AG08395 (cell line): Measurements from ENCODE around the gene KRI1.
"Not testable (repeated sequence)": the region's sequence is repeated elsewhere in the genome, so short reads cannot be mapped to it uniquely, and the experiment has no call there.

Source experiments
- DNase-seq: peaks from one replicate; pipeline ENCODE4 v3.0.0; 2012; ENCODE audit warnings: mixed read lengths, low spot score

Gene KRI1

DNA sequence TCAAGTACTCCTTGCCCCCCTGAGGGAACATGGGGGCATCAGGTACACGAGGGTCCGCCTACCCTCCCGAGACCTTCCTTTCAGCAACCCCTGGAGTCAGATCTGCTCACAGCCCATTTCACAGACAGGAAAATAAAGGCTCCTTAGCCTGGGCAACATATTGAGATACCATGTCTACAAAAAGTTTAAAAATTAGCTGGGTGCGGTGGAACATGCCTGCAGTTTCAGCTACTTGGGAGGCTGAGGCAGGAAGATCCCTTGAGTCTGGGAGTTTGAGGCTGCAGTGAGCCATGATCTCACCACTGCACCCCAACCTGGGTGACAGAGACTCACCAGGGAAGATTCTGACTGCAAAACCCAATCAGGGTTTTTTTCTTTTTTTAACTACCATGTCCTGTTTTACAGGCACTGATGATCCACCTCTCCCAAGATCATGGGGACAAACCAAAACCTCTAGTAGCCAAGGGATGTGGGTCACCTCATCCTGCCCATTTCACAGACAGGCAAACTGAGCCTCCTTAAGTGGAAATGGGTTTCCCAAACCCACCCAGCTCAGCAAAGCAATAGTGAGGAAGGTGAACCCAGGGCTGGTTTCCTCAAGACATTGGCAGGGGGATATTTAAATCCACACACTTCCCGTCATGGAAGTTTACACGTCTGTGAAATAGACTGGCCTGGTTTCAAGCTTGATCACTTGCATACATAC, 9.4 kb upstream of the KRI1 start:
- no peak for DNase-seq

DNA sequence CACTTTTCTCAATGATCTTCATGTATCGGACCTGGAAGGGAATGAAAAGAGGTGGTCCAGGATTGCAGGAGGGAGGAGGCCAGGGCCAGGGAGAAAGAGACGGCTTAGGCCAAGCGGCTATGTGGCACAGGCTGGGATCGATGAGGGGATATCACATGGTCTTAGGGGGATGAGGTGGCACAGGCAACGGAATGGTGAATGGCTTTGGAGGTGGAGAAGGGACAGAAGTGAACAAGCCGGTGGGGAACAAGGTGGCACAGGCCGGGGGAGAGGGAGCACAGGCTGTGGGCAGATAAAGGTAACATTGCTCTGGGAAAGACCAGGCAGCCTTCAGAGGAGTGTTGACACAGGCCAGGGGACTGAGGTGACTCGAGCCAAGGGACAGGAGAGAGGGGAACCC, 8.7 kb upstream of the KRI1 start:
- DNase-seq, result no peak

DNA sequence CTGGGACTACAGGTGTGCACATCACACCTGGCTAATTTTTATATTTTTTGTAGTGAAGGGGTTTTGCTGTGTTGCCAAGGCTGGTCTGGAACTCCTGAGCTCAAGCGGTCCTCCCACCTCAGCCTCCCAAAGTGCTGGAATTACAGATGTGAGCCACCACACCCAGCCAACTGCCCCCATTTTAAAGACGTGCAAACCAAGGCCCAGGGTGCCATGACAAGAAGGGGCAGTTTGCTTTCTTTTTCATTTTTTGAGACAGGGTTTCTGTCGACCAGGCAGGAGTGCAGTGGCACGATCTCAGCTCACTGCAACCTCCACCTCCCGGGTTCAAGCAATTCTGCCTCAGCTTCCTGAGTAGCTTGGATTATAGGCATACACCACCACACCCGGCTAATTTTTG, 8.0 kb upstream of the KRI1 start:
- not testable (repeated sequence) for DNase-seq

DNA sequence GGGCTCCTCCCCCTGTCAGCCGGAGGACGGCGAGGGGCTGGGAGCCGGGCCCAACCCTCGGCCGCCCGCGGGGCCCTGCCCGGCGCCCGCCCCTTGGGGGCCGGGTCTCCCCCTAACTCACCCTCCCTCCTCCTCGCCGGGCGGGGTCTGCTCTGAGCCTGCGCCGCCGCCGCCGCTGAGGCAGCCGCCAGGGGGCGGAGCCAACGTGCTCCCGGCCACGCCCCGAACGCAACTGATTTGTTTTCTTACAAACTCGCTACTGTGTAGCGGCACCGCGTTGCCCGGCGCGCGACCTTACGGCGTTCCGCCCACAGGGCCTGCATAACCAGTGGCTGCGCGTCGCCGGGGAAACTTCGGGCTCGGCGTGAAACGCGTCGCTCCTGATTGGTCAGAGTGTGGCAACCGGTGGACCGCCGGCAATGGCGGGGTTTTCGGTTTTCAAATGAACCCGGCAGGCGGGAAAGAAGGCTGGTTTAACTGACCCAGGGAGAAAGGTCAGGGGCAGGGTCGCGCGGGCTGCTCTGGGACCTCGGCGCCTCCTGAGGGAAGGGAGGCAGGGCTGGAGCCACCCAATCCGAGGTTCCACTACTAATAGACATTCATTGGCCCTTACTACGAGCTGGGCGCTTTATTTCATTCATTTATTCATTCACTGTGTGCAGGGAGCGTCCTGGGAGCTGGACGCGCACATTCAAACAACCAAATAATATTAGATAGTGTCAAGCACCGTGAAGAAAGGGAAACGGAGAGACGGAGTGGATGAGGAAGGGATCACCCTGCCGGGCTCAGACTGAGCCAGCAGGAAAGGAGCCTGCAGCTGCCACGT, 3.2 kb upstream of the KRI1 start, which contains the start of gene CDKN2D:
Gene CDKN2D, minus strand, starts transcription at position 154 of the 826 bp plus-strand sequence. CDS start 326 bp downstream, outside the sequence.
- DNase-seq, result peak; percentile 96

DNA sequence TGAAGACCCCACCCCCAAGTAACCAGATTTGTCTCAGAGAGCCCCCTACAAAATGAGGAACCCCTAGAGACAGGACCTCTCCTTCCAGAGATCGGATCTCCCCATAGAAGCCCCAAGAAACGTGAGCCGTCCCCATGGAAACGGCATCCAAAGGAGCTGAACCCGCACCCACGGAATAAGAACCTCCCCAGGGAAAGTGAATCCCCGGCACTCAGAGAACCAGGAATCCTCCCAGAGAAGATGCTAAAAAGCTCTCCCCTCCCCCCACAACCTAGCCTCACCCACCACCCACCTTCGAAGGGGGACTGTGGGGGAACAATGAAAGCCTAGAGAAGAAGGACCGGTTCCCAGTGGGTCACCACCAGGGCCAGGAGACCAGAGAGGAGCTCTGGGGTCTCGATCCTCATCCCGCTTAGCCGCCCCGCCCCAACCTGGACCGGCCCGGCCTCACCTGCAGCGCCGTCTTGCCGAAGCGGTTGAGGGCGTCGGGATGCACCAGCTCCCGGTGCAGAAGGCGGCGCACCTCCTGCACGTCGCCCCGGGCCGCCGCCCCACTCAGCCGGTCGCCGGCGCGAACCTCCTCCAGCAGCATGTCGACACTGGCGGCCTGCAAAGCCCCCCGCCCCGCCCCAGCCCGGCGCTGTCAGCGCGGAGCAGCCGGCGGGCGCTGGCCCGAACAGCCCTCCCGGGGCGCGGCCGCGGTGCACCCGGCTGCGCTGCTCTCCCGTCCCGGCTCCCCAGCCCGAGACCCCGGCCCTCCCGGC, 2.4 kb upstream of the KRI1 start:
- no peak for DNase-seq

DNA sequence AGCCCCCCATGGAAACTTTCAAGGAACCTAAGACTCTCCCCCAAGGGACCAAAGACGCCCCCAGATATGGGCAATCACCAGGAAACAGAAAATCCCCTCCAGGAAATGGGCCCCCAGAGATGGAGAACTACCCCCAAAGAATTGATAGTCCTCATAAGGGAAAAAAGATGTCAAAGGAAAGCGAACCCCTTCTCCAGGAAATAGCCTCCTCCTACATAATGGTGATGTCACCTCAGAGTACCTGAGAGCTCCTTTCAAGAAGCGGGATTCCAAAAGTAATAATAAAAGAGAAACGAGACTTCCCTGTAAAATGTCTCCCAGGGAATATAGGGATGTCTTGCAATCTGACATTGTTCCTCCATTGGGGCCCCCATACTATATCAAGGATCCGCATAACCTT, 1.8 kb upstream of the KRI1 start:
- DNase-seq, result no peak

DNA sequence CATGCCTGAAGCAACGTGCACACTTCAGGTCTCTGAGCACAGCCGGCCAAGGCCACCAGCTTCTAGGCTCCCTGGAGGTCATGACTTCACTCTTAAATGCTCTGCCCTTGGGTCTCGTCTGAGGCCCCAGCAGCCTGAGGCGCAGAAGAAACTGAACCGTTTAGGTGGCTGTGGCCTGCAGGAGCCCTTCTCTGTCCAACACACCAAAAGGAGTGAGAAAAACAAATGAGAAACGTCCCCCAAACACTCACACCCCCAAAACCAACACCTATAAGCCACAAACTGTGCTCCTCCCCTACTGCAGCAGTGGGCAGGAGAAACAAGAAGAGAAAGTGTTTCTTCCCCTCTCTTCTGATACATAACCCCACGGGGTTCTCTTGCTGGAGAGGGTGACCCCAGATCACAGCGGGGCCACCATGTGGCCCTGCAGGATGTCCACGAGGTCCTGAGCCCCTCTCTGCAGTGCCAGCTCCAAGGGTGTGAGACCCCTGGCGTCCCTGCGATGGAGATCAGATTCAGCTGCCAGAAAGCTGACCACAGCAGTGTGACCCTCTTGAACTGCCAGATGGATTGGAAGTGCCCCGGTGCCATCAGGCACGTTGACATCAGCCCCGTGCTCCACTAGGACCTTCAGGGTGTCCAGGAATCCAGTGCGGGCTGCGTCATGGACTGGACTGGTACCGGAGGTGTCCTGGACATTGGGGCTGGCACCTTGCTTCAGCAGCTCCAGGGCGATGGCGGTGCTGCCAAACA, 1.0 kb upstream of the KRI1 start:
- no peak for DNase-seq

DNA sequence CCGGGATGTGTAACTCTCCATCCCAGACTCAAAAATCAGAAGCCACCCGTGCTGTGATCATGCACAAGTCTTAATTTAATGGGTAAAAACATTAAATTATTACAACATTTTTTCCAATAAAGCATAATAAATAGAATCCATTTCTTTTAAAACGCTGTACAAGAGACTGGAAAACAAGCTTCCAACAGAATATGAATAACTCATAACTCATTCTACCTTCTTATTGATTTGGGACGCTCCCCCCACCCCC, 523 bp upstream of the KRI1 start:
- DNase-seq, result no peak

DNA sequence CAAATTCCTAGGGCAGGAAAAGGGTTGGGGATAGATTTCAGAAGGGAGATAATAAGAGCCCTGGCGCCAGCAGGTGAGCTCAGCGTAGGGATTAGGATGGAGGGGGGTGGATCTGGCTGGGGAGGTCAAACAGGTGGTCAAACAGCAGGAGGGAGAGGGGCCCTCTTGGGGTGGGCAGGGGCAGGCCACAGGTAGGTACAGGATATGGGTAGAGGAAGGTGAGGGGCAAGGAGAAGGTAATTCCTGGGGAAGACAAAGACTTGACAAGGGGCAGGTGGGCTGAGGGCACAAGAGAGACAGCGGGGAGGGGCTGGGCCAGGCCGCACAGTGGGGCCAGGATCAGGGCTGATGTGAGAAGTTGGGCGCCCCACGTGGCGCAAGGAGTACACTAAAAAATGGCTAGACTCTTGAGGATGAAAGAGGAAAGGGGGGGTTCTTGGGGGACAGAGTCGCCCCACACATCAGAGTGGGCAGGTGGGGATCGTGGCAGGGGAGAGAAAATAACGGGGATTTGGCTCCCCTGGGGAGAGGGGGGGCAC, 713 bp downstream of the KRI1 start:
- peak; percentile 68 for DNase-seq

DNA sequence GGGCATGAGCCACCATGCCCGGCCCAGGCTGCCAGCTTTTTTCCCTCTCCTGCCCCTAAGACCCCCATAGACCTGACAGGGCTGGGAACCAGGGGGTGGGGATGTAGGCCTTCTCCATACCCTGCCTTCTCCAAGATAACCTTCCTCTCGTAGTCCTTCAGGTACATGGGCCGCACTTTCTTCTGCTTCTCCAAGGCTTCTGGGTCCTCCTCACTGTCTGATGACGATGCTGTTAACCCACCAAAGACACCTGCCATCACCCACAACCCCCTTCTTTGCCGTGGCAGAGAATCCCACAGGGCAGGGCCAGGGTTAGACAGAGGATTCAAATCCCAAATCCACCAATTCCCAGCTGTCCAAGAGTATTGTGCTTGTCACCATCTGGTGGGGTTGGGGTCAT, 3.2 kb downstream of the KRI1 start:
- no peak for DNase-seq

DNA sequence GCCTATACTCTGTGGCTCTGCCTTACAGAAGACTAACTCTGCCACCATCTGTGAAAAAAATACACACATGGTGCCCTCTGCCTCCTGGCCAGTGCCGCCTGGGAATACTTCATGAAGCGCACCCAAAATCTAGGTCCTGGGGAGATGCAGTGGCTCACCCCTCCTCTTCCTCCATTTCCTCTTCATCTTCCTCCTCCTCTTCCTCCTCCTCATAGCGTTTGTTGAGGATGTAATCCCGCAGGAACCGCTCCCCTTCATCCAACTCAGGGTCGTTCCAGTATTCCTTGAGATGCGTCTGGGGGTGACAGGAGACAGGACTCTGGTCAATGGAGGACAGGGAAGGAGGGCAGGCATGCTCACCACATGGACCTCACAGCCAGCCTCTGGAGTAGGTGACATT, 5.7 kb downstream of the KRI1 start:
- DNase-seq, result no peak

DNA sequence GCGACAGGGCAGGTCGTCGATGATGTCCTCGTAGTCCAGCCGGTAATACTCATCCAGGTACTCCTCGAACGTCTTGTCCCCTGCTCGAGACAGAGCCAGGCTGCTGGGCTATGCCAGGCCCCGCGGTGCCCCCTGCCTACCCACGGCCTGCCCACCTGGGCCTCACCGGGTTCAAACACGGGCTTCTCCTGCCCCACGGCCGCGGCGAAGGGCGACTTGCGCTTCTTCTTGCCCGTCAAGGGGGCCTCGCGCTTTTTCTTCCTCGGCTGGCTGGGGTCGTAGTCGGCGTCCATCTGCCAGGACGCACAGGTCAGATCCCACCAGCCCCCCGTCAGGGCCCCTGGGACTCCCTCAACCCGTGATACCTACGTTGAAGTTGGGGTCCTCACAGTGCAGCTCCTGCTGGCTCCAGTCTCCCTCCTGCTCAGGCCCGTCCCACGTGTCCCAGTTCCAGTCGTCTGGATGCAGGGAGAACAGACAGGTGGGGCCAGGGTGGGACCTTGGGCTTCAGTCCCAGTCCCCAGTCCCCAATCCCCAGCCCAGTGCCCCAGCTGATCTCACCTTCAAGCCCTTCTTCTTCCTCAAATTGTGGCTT, 8.1 kb downstream of the KRI1 start:
- DNase-seq, result no peak

DNA sequence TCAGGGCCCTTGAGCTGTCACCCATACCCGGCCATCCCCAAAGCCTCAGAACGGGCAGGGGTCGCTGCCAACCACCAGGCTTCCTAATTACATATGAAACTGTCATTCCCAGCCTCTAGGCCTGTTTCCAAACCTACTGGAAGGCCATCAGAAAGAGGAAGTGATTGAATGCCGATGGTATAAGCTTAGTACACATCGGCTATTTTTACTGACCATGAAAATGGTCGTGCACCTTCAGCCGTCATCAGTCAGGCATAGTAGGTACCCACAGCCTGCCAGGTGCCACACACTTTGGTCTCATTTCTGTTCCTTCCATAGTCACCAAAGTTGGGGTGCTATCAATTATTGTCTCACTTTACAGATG, 10.2 kb downstream of the KRI1 start:
- DNase-seq, result no peak

DNA sequence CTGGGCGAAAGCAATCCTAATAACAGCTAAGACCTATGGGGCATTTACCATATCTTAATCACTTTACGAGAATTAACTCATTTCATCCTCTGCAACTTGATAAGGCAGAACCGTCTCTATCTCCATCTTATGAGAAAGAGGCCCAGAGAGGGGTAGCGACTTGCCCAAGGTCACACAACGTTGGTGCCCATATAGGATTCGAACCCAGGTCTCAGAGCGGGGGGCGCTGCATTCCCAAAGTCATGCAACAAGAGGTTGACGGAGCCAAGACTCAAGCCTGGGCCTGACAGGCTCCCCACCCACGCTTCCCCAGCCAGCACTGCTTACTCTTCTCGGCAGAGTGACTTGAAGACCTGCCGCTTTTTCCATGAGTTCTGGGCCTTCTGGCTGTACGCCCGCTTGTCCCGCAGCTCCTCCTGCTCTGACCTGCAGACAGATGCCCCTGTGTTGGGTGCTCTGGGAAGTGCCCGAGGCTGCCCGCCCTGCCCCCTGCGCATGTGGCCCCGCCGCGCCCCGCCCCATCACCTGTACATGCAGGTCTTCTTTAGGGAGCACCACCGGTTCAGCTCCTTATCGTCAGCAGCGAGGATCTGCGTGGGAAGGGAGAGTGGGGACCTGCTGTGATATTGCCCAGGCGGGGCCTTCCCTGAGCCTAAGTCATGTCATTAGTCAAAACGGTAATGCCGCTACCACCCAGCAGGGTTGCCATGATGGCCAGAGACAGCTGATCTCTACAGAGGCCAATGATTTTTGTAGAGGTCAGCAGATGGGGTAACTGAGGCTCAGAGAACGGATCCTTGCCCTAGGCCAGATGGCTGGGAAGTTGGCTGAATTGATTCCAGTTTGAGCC, 10.8 kb downstream of the KRI1 start:
- DNase-seq, result no peak

DNA sequence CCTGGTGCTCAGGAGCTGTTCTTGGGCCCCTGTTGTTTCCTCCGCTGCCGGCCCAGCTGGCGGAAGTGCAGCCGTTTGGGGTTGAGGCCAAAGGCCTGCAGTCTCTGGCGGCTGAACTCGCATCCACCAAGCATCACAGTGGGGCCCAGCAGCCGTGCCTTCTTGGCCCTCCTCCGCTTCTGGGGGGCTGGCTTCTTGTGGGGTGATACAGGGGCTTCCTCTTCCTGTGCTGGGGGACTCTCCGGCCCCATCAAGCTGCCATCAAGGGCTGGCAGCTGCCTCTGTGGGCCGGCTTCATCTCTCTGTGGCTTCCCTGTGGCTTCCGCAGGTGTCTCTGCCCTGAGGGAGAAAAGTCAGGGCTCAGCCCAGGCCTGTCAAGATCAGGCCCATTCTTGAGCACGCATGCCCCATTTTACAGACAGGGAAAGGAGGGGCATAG, 11.8 kb downstream of the KRI1 start:
- no peak for DNase-seq

DNA sequence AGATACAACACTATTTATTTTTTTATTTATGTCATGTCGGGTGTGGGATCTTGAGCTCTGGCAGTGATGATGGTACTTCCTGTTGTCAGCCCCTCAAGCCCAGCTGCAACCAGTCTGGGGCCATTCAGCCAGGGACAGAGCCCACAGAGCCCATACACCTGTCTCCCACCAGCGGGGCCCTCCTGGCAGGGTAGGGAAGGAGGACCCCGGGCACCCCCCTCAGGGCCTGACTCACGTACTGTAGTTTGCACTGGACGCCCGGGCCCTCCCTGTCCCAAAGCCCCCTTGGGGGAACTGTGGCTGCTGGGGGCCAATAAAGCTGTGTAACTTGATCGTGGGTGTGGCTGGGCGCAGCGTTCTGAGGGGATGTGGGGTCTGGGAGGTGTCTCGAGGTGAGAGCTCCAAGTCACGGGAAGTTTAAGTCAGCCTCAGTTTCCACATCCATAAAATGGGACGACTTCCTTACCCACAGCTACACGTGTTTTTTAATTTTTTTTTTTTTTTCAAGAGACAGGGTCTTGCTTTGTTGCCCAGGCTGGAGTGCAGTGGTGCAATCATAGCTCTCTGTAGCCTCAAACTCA, 12.6 kb downstream of the KRI1 start:
- no peak for DNase-seq

DNA sequence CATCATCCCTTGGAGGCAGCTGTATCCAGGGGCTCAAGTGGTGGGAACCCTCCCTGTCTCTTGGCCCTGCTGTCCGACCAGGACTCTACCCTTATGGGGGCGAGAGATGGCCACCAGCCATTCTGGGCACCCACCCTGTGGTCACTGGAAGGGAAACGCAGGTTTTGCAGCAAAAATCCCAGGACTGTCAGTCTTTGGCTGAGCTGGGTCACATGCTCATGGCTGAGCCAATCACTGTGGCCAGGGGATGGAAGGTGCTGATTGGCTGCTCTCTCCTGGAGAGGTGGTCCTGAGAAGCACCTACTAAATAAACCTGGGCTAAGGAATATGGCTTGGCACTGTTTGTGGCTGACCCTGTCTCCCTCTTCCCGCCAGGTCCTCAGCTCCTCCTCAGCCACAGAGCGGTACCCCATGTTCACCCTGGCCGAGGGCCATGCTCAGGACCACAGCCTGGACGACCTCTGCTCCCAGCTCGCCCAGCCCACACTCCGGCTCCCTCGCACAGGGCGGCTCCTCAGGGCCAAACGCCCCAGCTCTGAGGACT, 13.2 kb downstream of the KRI1 start:
- DNase-seq, result peak; percentile 35

DNA sequence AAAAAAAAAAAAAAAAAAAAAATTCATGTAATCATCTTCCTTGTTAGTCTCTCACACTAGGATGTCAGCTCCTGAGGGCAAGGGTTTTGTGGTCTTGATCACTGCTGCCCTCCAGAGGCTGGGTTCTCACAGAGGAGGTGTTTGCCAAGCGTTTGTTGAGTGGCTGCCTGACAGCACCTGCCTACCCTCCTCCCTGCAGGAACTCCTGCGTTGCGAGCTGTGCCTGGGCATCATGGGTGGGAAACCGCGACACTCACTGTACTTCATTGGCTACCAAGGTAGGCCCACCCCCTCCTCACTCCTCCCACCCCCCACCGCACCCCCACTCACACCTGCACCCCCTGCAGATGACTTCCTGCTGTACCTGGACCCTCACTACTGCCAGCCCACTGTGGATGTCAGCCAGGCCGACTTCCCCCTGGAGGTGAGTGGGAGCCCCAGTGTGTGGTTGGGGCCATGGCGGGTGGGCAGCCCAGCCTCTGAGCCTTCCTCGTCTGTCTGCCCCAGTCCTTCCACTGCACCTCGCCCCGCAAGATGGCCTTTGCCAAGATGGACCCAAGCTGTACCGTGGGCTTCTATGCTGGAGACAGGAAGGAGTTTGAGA, 14.0 kb downstream of the KRI1 start:
- no peak for DNase-seq

DNA sequence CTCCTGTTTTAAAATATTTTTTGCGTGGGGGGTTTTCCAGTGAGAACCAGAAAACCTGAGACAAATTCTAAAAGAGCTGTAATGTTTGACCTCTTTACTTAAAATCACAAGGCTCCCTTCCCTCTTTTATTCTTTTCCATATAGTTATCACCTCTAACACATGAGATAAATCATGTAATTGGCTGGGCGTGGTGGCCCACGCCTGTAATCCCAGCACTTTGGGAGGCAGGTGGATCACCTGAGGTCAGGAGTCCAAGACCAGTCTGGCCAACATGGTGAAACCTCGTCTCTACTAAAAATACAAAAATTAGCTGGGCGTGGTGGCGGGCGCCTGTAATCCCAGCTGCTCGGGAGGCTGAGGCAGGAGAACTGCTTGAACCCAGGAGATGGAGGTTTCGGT, 14.8 kb downstream of the KRI1 start:
- not testable (repeated sequence) for DNase-seq

DNA sequence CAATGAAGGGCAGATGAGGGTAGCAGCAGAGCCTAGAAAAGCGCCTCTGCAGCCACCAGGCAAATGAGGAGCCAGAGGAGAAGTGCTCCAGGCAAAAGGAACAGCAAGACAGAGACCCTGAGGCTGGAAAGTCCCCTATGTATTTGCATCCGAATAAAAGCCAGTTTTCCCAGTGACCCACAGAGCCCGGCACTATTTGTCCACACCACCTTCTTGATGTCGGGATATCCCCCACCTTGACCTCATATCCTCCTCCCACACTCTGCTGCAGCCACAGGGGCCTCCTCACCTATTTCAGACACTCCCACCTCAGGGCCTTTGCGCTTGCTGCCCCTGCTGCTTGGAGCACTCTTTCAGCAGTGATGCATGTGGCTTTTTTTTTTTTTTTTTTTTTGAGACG, 15.5 kb downstream of the KRI1 start:
- DNase-seq, result no peak
